ENCODE results near the gene PXDN.

PXDN gene

DNA sequence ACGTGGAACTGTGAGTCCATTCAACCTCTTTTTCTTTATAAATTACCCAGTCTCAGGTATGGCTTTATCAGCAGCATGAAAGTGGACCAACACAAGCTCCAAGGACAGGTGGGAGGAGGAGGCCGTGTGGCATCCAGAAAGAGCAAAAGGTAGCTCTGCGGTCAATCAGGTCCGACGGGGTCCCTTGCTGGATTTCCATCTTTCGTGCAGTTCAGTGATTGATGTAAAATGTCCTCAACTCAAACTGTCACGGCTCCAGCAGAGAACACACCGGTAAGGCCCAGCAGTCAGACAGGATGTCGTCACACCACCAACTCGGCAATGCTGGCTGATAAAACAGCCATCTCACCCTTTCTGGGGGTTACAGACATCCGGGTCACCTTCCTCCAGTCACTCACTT lies 123.3 kb downstream of the PXDN start:
- Histone ChIP-seq H3K9ac (ENCODE audit: low read length) (no peak overlapping the region), H3K36me3 (replicated peaks; ENCODE audit: insufficient read depth, low read length) (no peaks in the 10 kb centered on the region), H3K4me1 (ENCODE audit: low read length) (no peaks in the 10 kb centered on the region), H3K9me3 (replicated peaks; ENCODE audit: insufficient read depth, low read length) (no peaks in the 10 kb centered on the region), H3K27ac (ENCODE audit: low read length) (no peak overlapping the region), H3K4me3 (ENCODE audit: low read length) (no peak overlapping the region), H2AFZ (ENCODE audit: low read length) (no peak overlapping the region), H3K27me3 (replicated peaks; ENCODE audit: insufficient read depth, low read length) (no peaks in the 10 kb centered on the region), H3F3A (ENCODE audit: insufficient read depth, low read length) (no peaks in the 10 kb centered on the region), H3K9me2 (replicated peaks; ENCODE audit: insufficient read depth, low read length) (no peaks in the 10 kb centered on the region), H3K79me2 (ENCODE audit: low read length) (no peaks in the 10 kb centered on the region), H4K20me1 (ENCODE audit: insufficient read depth, low read length) (no peaks in the 10 kb centered on the region), H3K4me2 (ENCODE audit: low read depth, low read length) (no peak overlapping the region)
- no peak for DNase-seq
- TF ChIP-seq EZH2phosphoT487 (IDR thresholded peaks at IDR 0.05; ENCODE audit: low read length) = no peak
- TF ChIP-seq, protein P1, sequence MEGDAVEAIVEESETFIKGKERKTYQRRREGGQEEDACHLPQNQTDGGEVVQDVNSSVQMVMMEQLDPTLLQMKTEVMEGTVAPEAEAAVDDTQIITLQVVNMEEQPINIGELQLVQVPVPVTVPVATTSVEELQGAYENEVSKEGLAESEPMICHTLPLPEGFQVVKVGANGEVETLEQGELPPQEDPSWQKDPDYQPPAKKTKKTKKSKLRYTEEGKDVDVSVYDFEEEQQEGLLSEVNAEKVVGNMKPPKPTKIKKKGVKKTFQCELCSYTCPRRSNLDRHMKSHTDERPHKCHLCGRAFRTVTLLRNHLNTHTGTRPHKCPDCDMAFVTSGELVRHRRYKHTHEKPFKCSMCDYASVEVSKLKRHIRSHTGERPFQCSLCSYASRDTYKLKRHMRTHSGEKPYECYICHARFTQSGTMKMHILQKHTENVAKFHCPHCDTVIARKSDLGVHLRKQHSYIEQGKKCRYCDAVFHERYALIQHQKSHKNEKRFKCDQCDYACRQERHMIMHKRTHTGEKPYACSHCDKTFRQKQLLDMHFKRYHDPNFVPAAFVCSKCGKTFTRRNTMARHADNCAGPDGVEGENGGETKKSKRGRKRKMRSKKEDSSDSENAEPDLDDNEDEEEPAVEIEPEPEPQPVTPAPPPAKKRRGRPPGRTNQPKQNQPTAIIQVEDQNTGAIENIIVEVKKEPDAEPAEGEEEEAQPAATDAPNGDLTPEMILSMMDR (IDR thresholded peaks at IDR 0.05; ENCODE audit: low read length) = no peak
- no peak for TF ChIP-seq EZH2 (optimal IDR thresholded peaks at IDR 0.05; ENCODE audit: low read depth, low read length)

DNA sequence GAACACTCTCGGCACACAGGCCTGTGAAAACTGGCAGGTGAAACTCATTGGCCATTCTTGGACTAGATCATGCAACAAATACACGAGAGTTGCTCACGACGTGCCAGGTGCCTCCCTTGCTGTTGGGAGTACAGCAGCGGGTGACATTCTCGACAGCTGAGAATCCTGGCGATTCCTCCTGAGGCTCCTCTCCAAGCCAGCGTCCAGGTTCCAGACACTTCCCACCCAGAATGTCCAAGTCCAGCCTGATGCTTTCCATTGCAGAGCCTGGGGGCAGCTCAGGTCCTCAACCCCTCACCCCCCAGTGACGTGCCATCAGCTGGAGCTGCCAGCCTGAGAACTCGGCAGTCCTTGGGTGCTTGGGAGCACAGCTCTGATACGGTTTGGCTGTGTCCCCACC lies 124.2 kb downstream of the PXDN start:
- Histone ChIP-seq H3K27ac (ENCODE audit: low read length) (no peak overlapping the region), H3K79me2 (ENCODE audit: low read length) (no peaks in the 10 kb centered on the region), H3K9me2 (replicated peaks; ENCODE audit: insufficient read depth, low read length) (no peaks in the 10 kb centered on the region), H4K20me1 (ENCODE audit: insufficient read depth, low read length) (no peaks in the 10 kb centered on the region), H3K27me3 (replicated peaks; ENCODE audit: insufficient read depth, low read length) (no peaks in the 10 kb centered on the region), H3K9ac (ENCODE audit: low read length) (no peak overlapping the region), H3K36me3 (replicated peaks; ENCODE audit: insufficient read depth, low read length) (no peaks in the 10 kb centered on the region), H3K9me3 (replicated peaks; ENCODE audit: insufficient read depth, low read length) (no peaks in the 10 kb centered on the region), H3K4me1 (ENCODE audit: low read length) (no peaks in the 10 kb centered on the region), H2AFZ (ENCODE audit: low read length) (no peak overlapping the region), H3K4me3 (ENCODE audit: low read length) (no peak overlapping the region), H3F3A (ENCODE audit: insufficient read depth, low read length) (no peaks in the 10 kb centered on the region), H3K4me2 (ENCODE audit: low read depth, low read length) (no peak overlapping the region)
- TF ChIP-seq, protein P1 (IDR thresholded peaks at IDR 0.05; ENCODE audit: low read length) = no peak
- TF ChIP-seq EZH2phosphoT487 (IDR thresholded peaks at IDR 0.05; ENCODE audit: low read length) = no peak
- no peak for TF ChIP-seq EZH2 (optimal IDR thresholded peaks at IDR 0.05; ENCODE audit: low read depth, low read length)
- DNase-seq = no peak

DNA sequence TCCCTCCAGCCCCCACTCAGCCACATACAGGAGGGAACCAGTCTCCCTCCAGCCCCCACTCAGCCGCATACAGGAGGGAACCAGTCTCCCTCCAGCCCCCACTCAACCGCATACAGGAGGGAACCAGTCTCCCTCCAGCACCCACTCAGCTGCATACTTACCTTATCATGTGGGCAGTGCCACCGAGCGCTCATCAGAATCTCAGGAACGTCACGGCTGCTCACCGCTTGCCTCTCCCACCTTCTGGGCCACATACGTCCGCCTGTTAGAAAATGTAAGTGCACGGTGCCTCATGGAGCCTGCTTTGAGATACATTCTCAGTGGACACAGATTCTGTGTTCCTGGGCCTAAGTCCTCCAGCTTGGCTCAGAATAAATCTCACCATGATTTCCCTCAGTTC lies 124.8 kb downstream of the PXDN start:
- H3K9ac ChIP-seq (ENCODE audit: low read length) = no peak overlapping the region
- DNase-seq = no peak
- H3F3A ChIP-seq (ENCODE audit: insufficient read depth, low read length) = no peaks in the 10 kb centered on the region
- H3K79me2 ChIP-seq (ENCODE audit: low read length) = no peaks in the 10 kb centered on the region
- TF ChIP-seq EZH2phosphoT487 (IDR thresholded peaks at IDR 0.05; ENCODE audit: low read length) (no peak), EZH2 (optimal IDR thresholded peaks at IDR 0.05; ENCODE audit: low read depth, low read length) (no peak)
- TF ChIP-seq, protein P1 (IDR thresholded peaks at IDR 0.05; ENCODE audit: low read length) = no peak
- H3K4me3 ChIP-seq (ENCODE audit: low read length) = no peak overlapping the region
- H3K27ac ChIP-seq (ENCODE audit: low read length) = no peak overlapping the region
- H3K9me3 ChIP-seq (replicated peaks; ENCODE audit: insufficient read depth, low read length) = no peaks in the 10 kb centered on the region
- no peaks in the 10 kb centered on the region for H3K4me1 ChIP-seq (ENCODE audit: low read length)
- H3K27me3 ChIP-seq (replicated peaks; ENCODE audit: insufficient read depth, low read length) = no peaks in the 10 kb centered on the region
- H3K9me2 ChIP-seq (replicated peaks; ENCODE audit: insufficient read depth, low read length) = no peaks in the 10 kb centered on the region
- no peaks in the 10 kb centered on the region for H4K20me1 ChIP-seq (ENCODE audit: insufficient read depth, low read length)
- no peak overlapping the region for H2AFZ ChIP-seq (ENCODE audit: low read length)
- H3K4me2 ChIP-seq (ENCODE audit: low read depth, low read length) = no peak overlapping the region
- no peaks in the 10 kb centered on the region for H3K36me3 ChIP-seq (replicated peaks; ENCODE audit: insufficient read depth, low read length)

Measured in MM.1S (cell line).